Naive B cell (primary cell): ENCODE data around the gene CD28. TPM values are rescaled to one million over a fixed set of nuclear protein-coding genes. Genes with fewer than 3 reads are reported as not detected.

Experiments
- ATAC-seq, 2 donors: fragments of 150-1000 bp; cut with Tn5 transposase; 2 replicates each; pipeline ENCODE4 v1.10.0; 2021; ENCODE audit warnings: low read depth in 2 of 2, mild to moderate bottlenecking in 2 of 2, moderate library complexity in 2 of 2
- DNase-seq: peaks from one replicate; pipeline ENCODE4 v3.0.0; 2022
- H3K27ac Mint-ChIP-seq, 6 donors: one replicate each; pipeline ENCODE4 v1.8.0; 2020 to 2022; ENCODE audit warnings: mild to moderate bottlenecking in 6 of 6, mixed read lengths in 6 of 6, moderate library complexity in 5 of 6, inconsistent platforms in 2 of 6
- H3K27me3 Mint-ChIP-seq, 3 donors: one replicate each; pipeline ENCODE4 v1.8.0; 2021 to 2022; ENCODE audit warnings: mixed read lengths in 3 of 3, mild to moderate bottlenecking in 1 of 3
- H3K36me3 Mint-ChIP-seq, 2 donors: one replicate each; pipeline ENCODE4 v1.8.0; 2020 to 2022; ENCODE audit warnings: mixed read lengths in 2 of 2, inconsistent platforms in 1 of 2, mild to moderate bottlenecking in 1 of 2
- H3K4me1 Mint-ChIP-seq, 3 donors: one replicate each; pipeline ENCODE4 v1.8.0; 2020 to 2022; ENCODE audit warnings: mixed read lengths in 3 of 3, inconsistent platforms in 1 of 3, mild to moderate bottlenecking in 1 of 3, moderate library complexity in 1 of 3
- H3K4me3 Mint-ChIP-seq, 8 donors: one replicate each; pipeline ENCODE4 v1.8.0; 2020 to 2022; ENCODE audit warnings: mild to moderate bottlenecking in 8 of 8, mixed read lengths in 8 of 8, moderate library complexity in 8 of 8, inconsistent platforms in 2 of 8
- H3K9me3 Mint-ChIP-seq, 7 donors: one replicate each; pipeline ENCODE4 v1.8.0; 2020 to 2022; ENCODE audit warnings: mixed read lengths in 7 of 7, mild to moderate bottlenecking in 5 of 7, inconsistent platforms in 2 of 7, moderate library complexity in 1 of 7
- polyA plus RNA-seq, 6 donors: library from polyadenylated mRNA; unstranded; fragments of 300-500 nt; fragmentation: Illumina TruSeq; gene quantifications; one replicate each; pipeline ENCODE4 v1.2.3, GENCODE V29; 2021; ENCODE audit warnings: low read depth in 6 of 6

The CD28 gene
- polyA plus RNA-seq, 6 donors from 2014 or later = 0.05 to 0.58 (median 0.16) TPM

- H3K9me3 Mint-ChIP-seq = peaks cover 0 to 4% (median 0%) of the 10 kb centered on the region in 7 donors
- peaks cover 0 to 4% of the 10 kb centered on the region in 2 donors for H3K36me3 Mint-ChIP-seq
- peaks cover 6 to 20% (median 13%) of the 10 kb centered on the region in 3 donors for H3K27me3 Mint-ChIP-seq
- DNase-seq = no peak
- H3K4me3 Mint-ChIP-seq = no peak overlapping the region
- H3K27ac Mint-ChIP-seq = no peak overlapping the region
- ATAC-seq = no peak
- no peaks in the 10 kb centered on the region for H3K4me1 Mint-ChIP-seq
Observed at GRCh38 chr2:203745267-203745666, 38.8 kb downstream of the CD28 start.

- Mint-ChIP-seq H3K4me3 (no peak overlapping the region), H3K36me3 (peaks cover 0 to 4% of the 10 kb centered on the region in 2 donors), H3K27ac (no peak overlapping the region), H3K27me3 (peaks cover 6 to 26% (median 13%) of the 10 kb centered on the region in 3 donors), H3K4me1 (no peaks in the 10 kb centered on the region), H3K9me3 (peaks cover 0 to 4% (median 0%) of the 10 kb centered on the region in 7 donors)
- no peak for ATAC-seq
- no peak for DNase-seq
Observed at GRCh38 chr2:203748331-203749126, 42.1 kb downstream of the CD28 start.

GRCh38 chr2:203750346-203751068 is 44.1 kb downstream of the CD28 start:
- peaks cover 0 to 16% (median 6%) of the 10 kb centered on the region in 7 donors for H3K9me3 Mint-ChIP-seq
- H3K36me3 Mint-ChIP-seq = peaks cover 0 to 14% of the 10 kb centered on the region in 2 donors
- peaks cover 8 to 26% (median 13%) of the 10 kb centered on the region in 3 donors for H3K27me3 Mint-ChIP-seq
- no peaks in the 10 kb centered on the region for H3K4me1 Mint-ChIP-seq
- no peak for DNase-seq
- no peak overlapping the region for H3K4me3 Mint-ChIP-seq
- H3K27ac Mint-ChIP-seq = no peak overlapping the region
- no peak for ATAC-seq

- Mint-ChIP-seq H3K4me1 (no peaks in the 10 kb centered on the region), H3K27me3 (peaks cover 12 to 28% (median 13%) of the 10 kb centered on the region in 3 donors), H3K4me3 (no peak overlapping the region), H3K27ac (no peak overlapping the region), H3K9me3 (peaks cover 0 to 29% (median 18%) of the 10 kb centered on the region in 7 donors), H3K36me3 (peaks cover 0 to 18% of the 10 kb centered on the region in 2 donors)
- ATAC-seq = no peak
- DNase-seq = no peak
Observed at GRCh38 chr2:203751685-203752271, 45.3 kb downstream of the CD28 start.

- Mint-ChIP-seq H3K4me3 (no peak overlapping the region), H3K9me3 (peaks cover 0 to 46% (median 23%) of the 10 kb centered on the region in 7 donors), H3K27ac (no peak overlapping the region), H3K27me3 (peaks cover 16 to 25% (median 17%) of the 10 kb centered on the region in 3 donors), H3K36me3 (peaks cover 0 to 22% of the 10 kb centered on the region in 2 donors), H3K4me1 (no peaks in the 10 kb centered on the region)
- ATAC-seq = no peak
- DNase-seq = no peak
Observed at GRCh38 chr2:203756161-203756560, 49.7 kb downstream of the CD28 start.

GRCh38 chr2:203758841-203759689 is 52.6 kb downstream of the CD28 start:
- peaks cover 0 to 19% of the 10 kb centered on the region in 2 donors for H3K36me3 Mint-ChIP-seq
- H3K27ac Mint-ChIP-seq = peak overlapping the region in 1 of 6 donors; percentile 74
- no peaks in the 10 kb centered on the region for H3K4me1 Mint-ChIP-seq

GRCh38 chr2:203759690-203760365 is 53.4 kb downstream of the CD28 start:
- peaks cover 26 to 42% (median 36%) of the 10 kb centered on the region in 3 donors for H3K27me3 Mint-ChIP-seq
- H3K4me1 Mint-ChIP-seq = no peaks in the 10 kb centered on the region
- no peak for DNase-seq
- H3K9me3 Mint-ChIP-seq = peaks cover 0 to 36% (median 21%) of the 10 kb centered on the region in 7 donors
- H3K36me3 Mint-ChIP-seq = peaks cover 0 to 18% of the 10 kb centered on the region in 2 donors
- ATAC-seq = no peak
- H3K4me3 Mint-ChIP-seq = no peak overlapping the region
- H3K27ac Mint-ChIP-seq = no peak overlapping the region

More at GRCh38 chr2:203758841-203759689, 52.6 kb downstream of the CD28 start:
- H3K27me3 Mint-ChIP-seq = peaks cover 28 to 42% (median 38%) of the 10 kb centered on the region in 3 donors
- H3K9me3 Mint-ChIP-seq = peaks cover 0 to 39% (median 21%) of the 10 kb centered on the region in 7 donors
- ATAC-seq = no peak
- H3K4me3 Mint-ChIP-seq = no peak overlapping the region
- DNase-seq = no peak

- H3K27me3 Mint-ChIP-seq = peaks cover 20 to 42% (median 27%) of the 10 kb centered on the region in 3 donors
- no peak overlapping the region for H3K4me3 Mint-ChIP-seq
- peaks cover 0 to 24% (median 14%) of the 10 kb centered on the region in 7 donors for H3K9me3 Mint-ChIP-seq
- peaks cover 0 to 10% of the 10 kb centered on the region in 2 donors for H3K36me3 Mint-ChIP-seq
- H3K27ac Mint-ChIP-seq = no peak overlapping the region
- H3K4me1 Mint-ChIP-seq = no peaks in the 10 kb centered on the region
- DNase-seq = no peak
- ATAC-seq = no peak
Observed at GRCh38 chr2:203761121-203761520, 54.7 kb downstream of the CD28 start.

GRCh38 chr2:203763241-203763937 is 57.0 kb downstream of the CD28 start:
- no peak overlapping the region for H3K4me3 Mint-ChIP-seq

GRCh38 chr2:203763938-203764664 is 57.7 kb downstream of the CD28 start:
- DNase-seq (no peak), ATAC-seq (no peak)
- H3K9me3 Mint-ChIP-seq = peaks cover 0 to 4% (median 0%) of the 10 kb centered on the region in 7 donors
- H3K4me3 Mint-ChIP-seq = no peak overlapping the region
- no peaks in the 10 kb centered on the region for H3K36me3 Mint-ChIP-seq
- no peak overlapping the region for H3K27ac Mint-ChIP-seq
- H3K27me3 Mint-ChIP-seq = peaks cover 27 to 42% (median 30%) of the 10 kb centered on the region in 3 donors
- no peaks in the 10 kb centered on the region for H3K4me1 Mint-ChIP-seq

More at GRCh38 chr2:203763241-203763937, 57.0 kb downstream of the CD28 start:
- peaks cover 0 to 8% (median 3%) of the 10 kb centered on the region in 7 donors for H3K9me3 Mint-ChIP-seq
- DNase-seq (no peak), ATAC-seq (no peak)
- no peaks in the 10 kb centered on the region for H3K36me3 Mint-ChIP-seq
- no peak overlapping the region for H3K27ac Mint-ChIP-seq
- no peaks in the 10 kb centered on the region for H3K4me1 Mint-ChIP-seq
- H3K27me3 Mint-ChIP-seq = peaks cover 25 to 42% (median 33%) of the 10 kb centered on the region in 3 donors

GRCh38 chr2:203772456-203773165 is 66.2 kb downstream of the CD28 start:
- DNase-seq (no peak), ATAC-seq (no peak)
- H3K36me3 Mint-ChIP-seq = no peaks in the 10 kb centered on the region
- H3K4me1 Mint-ChIP-seq = no peaks in the 10 kb centered on the region
- no peak overlapping the region for H3K4me3 Mint-ChIP-seq
- no peak overlapping the region for H3K27ac Mint-ChIP-seq
- H3K9me3 Mint-ChIP-seq = peaks cover 0 to 13% (median 5%) of the 10 kb centered on the region in 7 donors
- peaks cover 40 to 50% (median 48%) of the 10 kb centered on the region in 3 donors for H3K27me3 Mint-ChIP-seq
